ENCODE data around the gene EFNA3.

The EFNA3 gene, protein sequence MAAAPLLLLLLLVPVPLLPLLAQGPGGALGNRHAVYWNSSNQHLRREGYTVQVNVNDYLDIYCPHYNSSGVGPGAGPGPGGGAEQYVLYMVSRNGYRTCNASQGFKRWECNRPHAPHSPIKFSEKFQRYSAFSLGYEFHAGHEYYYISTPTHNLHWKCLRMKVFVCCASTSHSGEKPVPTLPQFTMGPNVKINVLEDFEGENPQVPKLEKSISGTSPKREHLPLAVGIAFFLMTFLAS
- 0.69 to 1.5 (median 0.97) reads per million in 3 donors for total RNA-seq

GRCh38 chr1:155078469-155079209 is at the start of gene EFNA3:
EFNA3 (plus strand) TSS chr1:155078837; CDS start chr1:155078942, 105 bp downstream.
- peak; percentile 43 to 60 (median 54) for DNase-seq
- H3K36me3 ChIP-seq (ENCODE audit: control insufficient read depth, insufficient read depth, low read length) = no peaks in the 10 kb centered on the region
- no peaks in the 10 kb centered on the region for H3K9me3 ChIP-seq (ENCODE audit: control insufficient read depth, low read length)
- H3K4me3 ChIP-seq (ENCODE audit: insufficient read depth, low read depth, low read length, poor library complexity, severe bottlenecking) = peak within 1 kb of the TSS; percentile 50
- no peak within 1 kb of the TSS for H3K27ac ChIP-seq (ENCODE audit: insufficient read depth, low read length, poor library complexity, severe bottlenecking)
- H3K27me3 ChIP-seq (replicated peaks; ENCODE audit: control insufficient read depth, insufficient read depth, low read length, poor library complexity, severe bottlenecking) = peaks cover 37% of the 10 kb centered on the region
- H3K4me1 ChIP-seq (ENCODE audit: control insufficient read depth, insufficient read depth, low read length, poor library complexity, severe bottlenecking) = peaks cover 49% of the 10 kb centered on the region

DNA sequence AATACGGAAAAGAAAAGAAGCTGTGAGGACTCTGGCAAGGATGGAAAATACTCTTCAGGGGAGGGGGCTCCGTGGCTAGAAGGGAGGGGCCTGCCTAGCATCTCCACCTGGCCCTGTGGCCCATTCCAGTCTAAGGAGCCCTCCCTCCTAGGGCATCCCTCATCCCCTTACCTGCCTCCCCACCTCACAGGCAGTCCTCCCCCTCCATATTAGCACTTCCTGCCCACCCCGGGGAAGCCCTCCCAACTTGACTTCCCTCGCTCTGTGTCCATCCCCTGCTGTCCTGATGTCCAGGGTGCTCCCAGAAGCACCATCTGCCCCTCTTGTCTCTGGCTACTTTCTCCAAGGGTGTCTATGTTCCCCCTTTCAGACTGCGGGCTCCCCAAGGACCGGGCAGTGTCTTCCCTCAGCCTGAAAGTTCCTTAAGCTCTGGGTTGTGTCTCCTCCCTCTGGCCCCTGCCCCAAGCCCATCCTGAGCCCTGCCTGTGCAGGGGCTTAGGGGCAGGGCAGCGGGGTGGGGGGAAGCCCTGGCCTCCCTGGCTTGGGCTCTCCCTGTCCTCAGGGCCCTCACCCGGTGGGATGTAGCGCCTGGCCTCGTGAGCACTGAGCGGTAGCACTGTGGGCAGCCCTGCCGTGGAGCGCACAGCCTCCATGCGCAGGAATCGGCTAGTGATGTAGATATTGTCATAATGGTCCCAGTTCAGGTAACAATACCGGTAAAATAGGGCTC is 49.0 kb upstream of the EFNA3 start:
- H3K4me3 ChIP-seq (ENCODE audit: insufficient read depth, low read depth, low read length, poor library complexity, severe bottlenecking) = no peak overlapping the region
- no peaks in the 10 kb centered on the region for H3K27me3 ChIP-seq (replicated peaks; ENCODE audit: control insufficient read depth, insufficient read depth, low read length, poor library complexity, severe bottlenecking)
- DNase-seq = no peak
- H3K4me1 ChIP-seq (ENCODE audit: control insufficient read depth, insufficient read depth, low read length, poor library complexity, severe bottlenecking) = no peaks in the 10 kb centered on the region
- no peaks in the 10 kb centered on the region for H3K36me3 ChIP-seq (ENCODE audit: control insufficient read depth, insufficient read depth, low read length)
- no peaks in the 10 kb centered on the region for H3K9me3 ChIP-seq (ENCODE audit: control insufficient read depth, low read length)
- H3K27ac ChIP-seq (ENCODE audit: insufficient read depth, low read length, poor library complexity, severe bottlenecking) = no peak overlapping the region

DNA sequence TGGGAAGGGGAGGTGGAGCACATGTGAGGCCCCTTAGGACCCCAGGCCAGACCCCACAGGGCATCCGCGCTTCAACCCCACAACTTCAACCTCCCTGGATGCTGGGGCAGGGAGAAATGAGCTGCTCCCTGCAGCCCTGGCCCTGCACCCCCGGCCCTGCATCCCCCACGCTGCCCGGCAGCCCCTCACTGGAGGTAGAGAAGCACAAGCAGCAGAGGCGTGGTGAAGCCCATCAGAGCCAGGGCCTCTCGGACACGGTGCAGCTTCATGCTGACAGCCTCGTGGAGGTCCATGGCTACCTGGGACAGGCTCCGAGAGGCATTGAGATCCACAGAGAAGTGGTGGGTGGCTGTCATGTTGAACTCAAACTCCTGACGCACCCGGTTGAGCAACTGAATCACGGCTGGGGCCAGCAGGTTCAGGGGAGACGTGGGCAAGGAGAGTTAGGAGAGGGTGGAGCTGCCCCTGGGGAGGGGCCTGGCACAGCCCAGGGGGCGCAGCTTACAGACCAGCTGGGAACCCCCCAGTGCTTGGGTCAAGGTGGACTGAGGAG is 48.3 kb upstream of the EFNA3 start:
- Histone ChIP-seq H3K4me1 (ENCODE audit: control insufficient read depth, insufficient read depth, low read length, poor library complexity, severe bottlenecking) (no peaks in the 10 kb centered on the region), H3K9me3 (ENCODE audit: control insufficient read depth, low read length) (no peaks in the 10 kb centered on the region), H3K4me3 (ENCODE audit: insufficient read depth, low read depth, low read length, poor library complexity, severe bottlenecking) (no peak overlapping the region), H3K36me3 (ENCODE audit: control insufficient read depth, insufficient read depth, low read length) (no peaks in the 10 kb centered on the region), H3K27me3 (replicated peaks; ENCODE audit: control insufficient read depth, insufficient read depth, low read length, poor library complexity, severe bottlenecking) (no peaks in the 10 kb centered on the region), H3K27ac (ENCODE audit: insufficient read depth, low read length, poor library complexity, severe bottlenecking) (no peak overlapping the region)
- no peak for DNase-seq

GRCh38 chr1:155030899-155031298 is 47.7 kb upstream of the EFNA3 start:
- no peak overlapping the region for H3K27ac ChIP-seq (ENCODE audit: insufficient read depth, low read length, poor library complexity, severe bottlenecking)
- H3K36me3 ChIP-seq (ENCODE audit: control insufficient read depth, insufficient read depth, low read length) = no peaks in the 10 kb centered on the region
- H3K27me3 ChIP-seq (replicated peaks; ENCODE audit: control insufficient read depth, insufficient read depth, low read length, poor library complexity, severe bottlenecking) = no peaks in the 10 kb centered on the region
- H3K4me3 ChIP-seq (ENCODE audit: insufficient read depth, low read depth, low read length, poor library complexity, severe bottlenecking) = no peak overlapping the region
- H3K4me1 ChIP-seq (ENCODE audit: control insufficient read depth, insufficient read depth, low read length, poor library complexity, severe bottlenecking) = no peaks in the 10 kb centered on the region
- no peak for DNase-seq
- H3K9me3 ChIP-seq (ENCODE audit: control insufficient read depth, low read length) = no peaks in the 10 kb centered on the region

DNA sequence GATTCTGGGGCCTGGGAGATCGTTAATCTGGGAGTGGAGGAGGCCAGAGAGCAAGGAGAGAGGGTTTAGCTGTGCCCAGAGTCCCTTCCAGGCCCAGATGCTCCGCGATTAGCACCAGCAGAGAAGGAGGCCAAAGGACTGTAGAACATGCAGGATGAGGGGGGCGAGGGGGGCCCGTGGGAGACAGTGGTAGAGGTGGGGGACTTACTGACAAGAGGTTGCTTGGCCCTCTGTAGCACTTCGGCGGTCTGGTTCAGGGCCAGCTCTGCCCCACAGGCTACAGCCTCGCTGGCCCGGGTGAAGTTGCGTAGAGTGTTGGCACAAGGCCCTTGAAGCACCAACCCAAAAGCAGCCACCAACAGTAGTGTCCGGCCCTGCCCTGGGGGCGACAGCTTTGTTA is 45.8 kb upstream of the EFNA3 start:
- no peak overlapping the region for H3K4me3 ChIP-seq (ENCODE audit: insufficient read depth, low read depth, low read length, poor library complexity, severe bottlenecking)
- H3K27me3 ChIP-seq (replicated peaks; ENCODE audit: control insufficient read depth, insufficient read depth, low read length, poor library complexity, severe bottlenecking) = no peaks in the 10 kb centered on the region
- no peaks in the 10 kb centered on the region for H3K4me1 ChIP-seq (ENCODE audit: control insufficient read depth, insufficient read depth, low read length, poor library complexity, severe bottlenecking)
- no peaks in the 10 kb centered on the region for H3K36me3 ChIP-seq (ENCODE audit: control insufficient read depth, insufficient read depth, low read length)
- H3K9me3 ChIP-seq (ENCODE audit: control insufficient read depth, low read length) = no peaks in the 10 kb centered on the region
- no peak overlapping the region for H3K27ac ChIP-seq (ENCODE audit: insufficient read depth, low read length, poor library complexity, severe bottlenecking)
- DNase-seq = no peak

DNA sequence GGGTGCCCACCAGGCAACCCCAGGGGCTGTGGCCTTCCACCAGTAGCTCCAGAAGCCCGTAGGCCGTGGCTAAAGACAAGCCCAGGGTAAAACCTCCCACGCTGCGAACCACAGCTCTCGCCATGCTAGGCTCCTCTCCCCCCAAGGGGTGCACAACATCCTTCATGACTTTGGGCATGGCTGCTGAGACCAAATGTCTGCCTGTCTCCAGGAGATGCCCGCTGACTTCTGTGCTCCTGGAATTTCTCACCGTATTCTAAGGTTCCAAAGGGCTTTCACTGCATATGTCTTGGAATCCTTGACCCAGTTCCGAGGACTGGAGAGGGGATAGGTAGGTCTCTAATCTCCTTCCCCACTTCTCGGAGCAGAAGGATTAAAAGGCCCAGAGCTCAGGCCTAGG is 45.1 kb upstream of the EFNA3 start, which contains the start of the genes DCST1 and DCST2:
TSS of gene DCST1 (plus strand) at position 301 of the 400 bp plus-strand sequence. CDS start 213 bp downstream, outside the sequence.
TSS of gene DCST2 (minus strand) at position 258 of the 400 bp plus-strand sequence. CDS start at position 178, 80 bp downstream.
- no peak for DNase-seq
- H3K4me3 ChIP-seq (ENCODE audit: insufficient read depth, low read depth, low read length, poor library complexity, severe bottlenecking) = no peak within 1 kb of the TSS
- H3K9me3 ChIP-seq (ENCODE audit: control insufficient read depth, low read length) = no peaks in the 10 kb centered on the region
- no peak within 1 kb of the TSS for H3K27ac ChIP-seq (ENCODE audit: insufficient read depth, low read length, poor library complexity, severe bottlenecking)
- no peaks in the 10 kb centered on the region for H3K4me1 ChIP-seq (ENCODE audit: control insufficient read depth, insufficient read depth, low read length, poor library complexity, severe bottlenecking)
- no peaks in the 10 kb centered on the region for H3K36me3 ChIP-seq (ENCODE audit: control insufficient read depth, insufficient read depth, low read length)
- H3K27me3 ChIP-seq (replicated peaks; ENCODE audit: control insufficient read depth, insufficient read depth, low read length, poor library complexity, severe bottlenecking) = no peaks in the 10 kb centered on the region

GRCh38 chr1:155034318-155035208 is 44.1 kb upstream of the EFNA3 start:
- Histone ChIP-seq H3K4me3 (ENCODE audit: insufficient read depth, low read depth, low read length, poor library complexity, severe bottlenecking) (no peak overlapping the region), H3K27ac (ENCODE audit: insufficient read depth, low read length, poor library complexity, severe bottlenecking) (no peak overlapping the region), H3K27me3 (replicated peaks; ENCODE audit: control insufficient read depth, insufficient read depth, low read length, poor library complexity, severe bottlenecking) (no peaks in the 10 kb centered on the region), H3K4me1 (ENCODE audit: control insufficient read depth, insufficient read depth, low read length, poor library complexity, severe bottlenecking) (no peaks in the 10 kb centered on the region), H3K36me3 (ENCODE audit: control insufficient read depth, insufficient read depth, low read length) (no peaks in the 10 kb centered on the region), H3K9me3 (ENCODE audit: control insufficient read depth, low read length) (no peaks in the 10 kb centered on the region)
- DNase-seq = no peak

GRCh38 chr1:155035936-155036335 is 42.7 kb upstream of the EFNA3 start:
- no peaks in the 10 kb centered on the region for H3K9me3 ChIP-seq (ENCODE audit: control insufficient read depth, low read length)
- no peaks in the 10 kb centered on the region for H3K36me3 ChIP-seq (ENCODE audit: control insufficient read depth, insufficient read depth, low read length)
- no peaks in the 10 kb centered on the region for H3K4me1 ChIP-seq (ENCODE audit: control insufficient read depth, insufficient read depth, low read length, poor library complexity, severe bottlenecking)
- H3K27me3 ChIP-seq (replicated peaks; ENCODE audit: control insufficient read depth, insufficient read depth, low read length, poor library complexity, severe bottlenecking) = no peaks in the 10 kb centered on the region
- no peak overlapping the region for H3K27ac ChIP-seq (ENCODE audit: insufficient read depth, low read length, poor library complexity, severe bottlenecking)
- no peak overlapping the region for H3K4me3 ChIP-seq (ENCODE audit: insufficient read depth, low read depth, low read length, poor library complexity, severe bottlenecking)
- no peak for DNase-seq

- DNase-seq = no peak
- Histone ChIP-seq H3K27me3 (replicated peaks; ENCODE audit: control insufficient read depth, insufficient read depth, low read length, poor library complexity, severe bottlenecking) (no peaks in the 10 kb centered on the region), H3K36me3 (ENCODE audit: control insufficient read depth, insufficient read depth, low read length) (no peaks in the 10 kb centered on the region), H3K4me1 (ENCODE audit: control insufficient read depth, insufficient read depth, low read length, poor library complexity, severe bottlenecking) (no peaks in the 10 kb centered on the region), H3K4me3 (ENCODE audit: insufficient read depth, low read depth, low read length, poor library complexity, severe bottlenecking) (no peak overlapping the region), H3K9me3 (ENCODE audit: control insufficient read depth, low read length) (no peaks in the 10 kb centered on the region), H3K27ac (ENCODE audit: insufficient read depth, low read length, poor library complexity, severe bottlenecking) (no peak overlapping the region)
Measured at GRCh38 chr1:155037043-155037442, 41.6 kb upstream of the EFNA3 start.

Measured in effector memory CD4-positive, alpha-beta T cell (primary cell).